ENCODE measurements around the gene TCIRG1.

Gene TCIRG1

DNA sequence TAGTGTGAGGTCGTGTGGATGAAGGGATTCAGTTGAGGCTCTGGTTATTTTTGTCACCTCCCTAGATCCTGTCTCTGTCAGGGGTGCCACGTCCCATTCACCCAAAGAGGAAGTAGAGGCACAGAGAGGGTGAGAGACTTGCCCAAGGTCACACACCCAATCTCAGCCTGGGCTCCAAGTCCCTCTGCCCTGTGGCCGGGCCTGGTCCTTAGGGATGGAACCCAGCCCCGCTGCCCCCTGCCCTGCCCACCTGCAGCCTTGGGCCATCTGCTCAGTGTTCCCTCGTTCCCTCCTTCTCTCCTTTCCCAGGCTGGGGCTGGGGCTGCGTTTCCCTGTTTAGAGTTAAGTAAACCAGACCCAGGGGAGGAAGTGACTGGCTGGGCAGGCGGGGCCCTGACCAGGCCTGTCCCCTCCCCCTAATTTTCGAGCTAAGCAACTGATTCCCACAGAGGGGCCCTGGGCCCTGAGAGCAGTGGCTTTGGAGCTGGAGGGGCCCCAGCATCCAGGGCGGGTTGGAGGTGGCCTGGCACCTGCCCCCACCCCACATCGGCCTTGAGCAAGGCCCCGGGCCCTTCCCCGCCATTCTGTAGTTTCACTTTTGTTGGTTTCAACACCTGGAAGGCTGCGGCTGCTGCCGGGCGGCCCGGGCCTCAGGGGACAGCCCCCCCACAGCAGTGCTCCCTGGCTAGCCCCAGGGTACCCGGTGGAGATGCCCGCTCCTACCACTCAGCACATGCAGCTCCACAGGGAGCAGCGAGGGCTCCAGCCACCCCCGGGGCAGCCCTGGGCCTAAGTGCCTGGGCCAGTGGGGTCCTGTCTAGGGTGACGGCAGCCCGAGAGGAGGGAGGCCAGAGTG lies 1.5 kb downstream of the TCIRG1 start:
- FAIRE-seq: no peak

DNA sequence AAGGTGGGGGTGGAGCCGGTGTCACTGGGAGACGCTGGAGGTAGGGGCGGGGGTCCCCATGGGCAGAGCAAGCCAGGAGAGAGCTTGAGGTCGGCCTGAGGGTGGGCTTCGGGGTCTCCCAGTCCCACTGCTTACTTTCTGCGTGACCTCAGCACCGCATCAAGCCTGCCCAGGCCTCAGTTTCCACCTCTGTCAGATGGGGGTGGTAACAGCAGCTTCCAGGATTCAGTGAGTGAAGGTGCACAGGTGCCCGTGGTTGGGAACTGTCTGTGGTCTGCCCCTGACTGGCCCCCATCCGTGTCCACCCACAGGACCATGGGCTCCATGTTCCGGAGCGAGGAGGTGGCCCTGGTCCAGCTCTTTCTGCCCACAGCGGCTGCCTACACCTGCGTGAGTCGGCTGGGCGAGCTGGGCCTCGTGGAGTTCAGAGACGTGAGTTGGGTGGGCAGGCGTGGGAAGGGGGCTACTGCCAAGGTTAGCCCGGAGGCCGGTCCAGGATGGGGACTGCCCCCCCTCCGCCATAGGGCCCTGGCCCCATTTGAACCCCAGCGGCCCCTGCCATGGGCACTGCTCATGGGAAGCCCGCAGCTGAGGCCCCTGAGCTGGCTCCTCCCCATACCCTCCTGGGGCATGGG lies 2.2 kb downstream of the TCIRG1 start:
- FAIRE-seq: no peak

DNA sequence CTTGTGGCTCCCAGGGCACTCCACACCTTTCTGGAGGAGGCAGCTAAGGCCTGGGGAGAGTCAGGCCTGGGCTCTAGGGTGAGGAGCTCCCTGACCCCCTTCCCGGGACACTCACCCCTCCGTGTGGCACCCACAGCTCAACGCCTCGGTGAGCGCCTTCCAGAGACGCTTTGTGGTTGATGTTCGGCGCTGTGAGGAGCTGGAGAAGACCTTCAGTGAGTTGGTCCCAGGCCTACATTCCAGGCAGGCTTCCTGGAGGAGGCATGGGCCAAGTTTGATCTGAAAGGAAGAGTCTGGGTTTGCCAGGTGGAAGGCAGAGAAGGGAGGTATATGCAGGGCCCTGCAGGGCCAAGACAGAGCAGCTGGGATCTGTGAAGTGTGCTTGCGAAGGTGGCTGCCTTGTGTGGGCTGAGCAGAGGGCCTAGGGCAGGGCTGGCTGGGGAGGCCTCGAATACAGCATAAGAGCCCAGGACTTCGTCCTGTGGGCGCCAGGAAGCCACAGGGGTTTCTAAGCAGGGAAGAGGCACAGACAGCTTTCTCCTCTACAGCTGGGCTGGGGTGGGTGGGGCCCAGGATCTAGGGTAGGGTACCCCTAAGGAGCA lies 2.9 kb downstream of the TCIRG1 start:
- FAIRE-seq: no peak

DNA sequence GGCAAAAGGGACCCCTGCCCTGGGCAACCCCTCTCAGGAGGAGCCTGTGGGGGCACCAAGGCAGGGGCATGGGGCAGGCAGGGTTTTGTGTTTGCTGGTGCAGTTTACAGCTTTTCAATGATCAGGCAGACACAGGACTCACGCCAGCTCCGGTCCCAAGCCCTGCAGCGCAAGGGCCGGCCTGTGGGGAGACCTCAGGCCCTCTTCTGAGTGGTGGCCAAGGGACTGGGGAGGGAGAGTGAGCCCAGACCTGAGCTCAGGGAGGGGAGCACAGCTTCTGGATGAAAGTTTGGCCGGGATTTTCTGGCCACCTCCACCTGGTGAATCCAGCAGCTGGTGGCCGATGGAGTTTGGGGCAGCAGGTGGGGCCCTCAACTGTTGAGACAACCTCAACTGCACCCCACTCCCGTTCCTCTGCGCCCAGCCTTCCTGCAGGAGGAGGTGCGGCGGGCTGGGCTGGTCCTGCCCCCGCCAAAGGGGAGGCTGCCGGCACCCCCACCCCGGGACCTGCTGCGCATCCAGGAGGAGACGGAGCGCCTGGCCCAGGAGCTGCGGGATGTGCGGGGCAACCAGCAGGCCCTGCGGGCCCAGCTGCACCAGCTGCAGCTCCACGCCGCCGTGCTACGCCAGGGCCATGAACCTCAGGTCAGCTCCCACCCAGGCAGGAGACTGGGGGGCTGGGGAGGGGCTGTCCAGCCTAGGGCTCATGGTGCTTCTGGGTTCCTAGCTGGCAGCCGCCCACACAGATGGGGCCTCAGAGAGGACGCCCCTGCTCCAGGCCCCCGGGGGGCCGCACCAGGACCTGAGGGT lies 3.6 kb downstream of the TCIRG1 start:
- no peak for FAIRE-seq

DNA sequence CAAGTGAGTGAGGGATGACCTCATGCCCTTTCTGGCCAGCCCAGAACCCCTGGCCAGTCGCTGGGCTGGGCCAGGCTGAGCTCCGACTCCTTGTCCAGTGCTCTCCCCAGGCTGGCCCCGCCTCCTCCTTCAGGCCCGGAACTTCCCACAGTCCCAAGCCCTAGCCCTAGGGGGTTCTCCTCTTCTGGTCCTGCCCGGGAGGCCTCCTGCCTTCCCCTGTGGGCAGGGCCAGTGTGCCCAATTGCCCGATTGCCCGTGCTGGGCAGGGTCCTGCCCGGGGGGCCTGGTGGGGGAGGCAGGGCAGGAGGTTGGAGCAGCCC lies 4.2 kb downstream of the TCIRG1 start:
- FAIRE-seq: no peak

DNA sequence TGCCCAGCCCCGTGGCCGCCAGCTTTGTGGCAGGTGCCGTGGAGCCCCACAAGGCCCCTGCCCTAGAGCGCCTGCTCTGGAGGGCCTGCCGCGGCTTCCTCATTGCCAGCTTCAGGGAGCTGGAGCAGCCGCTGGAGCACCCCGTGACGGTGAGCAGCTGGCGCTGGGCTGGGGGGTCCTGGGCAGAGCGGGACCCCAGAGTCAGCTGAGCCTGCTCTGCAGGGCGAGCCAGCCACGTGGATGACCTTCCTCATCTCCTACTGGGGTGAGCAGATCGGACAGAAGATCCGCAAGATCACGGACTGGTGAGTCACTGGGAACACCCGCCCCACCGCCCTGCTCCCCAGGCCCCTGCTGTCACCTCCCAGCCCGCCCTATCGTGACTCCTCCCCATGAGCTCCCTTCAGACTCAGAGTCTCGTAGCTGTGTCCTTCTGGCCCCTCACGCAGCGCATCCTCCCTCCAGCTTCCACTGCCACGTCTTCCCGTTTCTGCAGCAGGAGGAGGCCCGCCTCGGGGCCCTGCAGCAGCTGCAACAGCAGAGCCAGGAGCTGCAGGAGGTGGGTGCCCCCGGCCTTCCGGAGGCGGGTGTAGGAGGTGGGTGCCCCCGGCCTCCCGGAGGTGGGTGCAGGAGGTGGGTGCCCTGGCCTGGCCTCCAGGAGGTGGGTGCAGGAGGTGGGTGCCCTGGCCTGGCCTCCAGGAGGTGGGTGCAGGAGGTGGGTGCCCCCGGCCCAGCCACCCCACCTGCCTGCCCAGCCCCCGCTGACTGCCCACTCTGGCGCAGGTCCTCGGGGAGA lies 4.7 kb downstream of the TCIRG1 start:
- no peak for FAIRE-seq

DNA sequence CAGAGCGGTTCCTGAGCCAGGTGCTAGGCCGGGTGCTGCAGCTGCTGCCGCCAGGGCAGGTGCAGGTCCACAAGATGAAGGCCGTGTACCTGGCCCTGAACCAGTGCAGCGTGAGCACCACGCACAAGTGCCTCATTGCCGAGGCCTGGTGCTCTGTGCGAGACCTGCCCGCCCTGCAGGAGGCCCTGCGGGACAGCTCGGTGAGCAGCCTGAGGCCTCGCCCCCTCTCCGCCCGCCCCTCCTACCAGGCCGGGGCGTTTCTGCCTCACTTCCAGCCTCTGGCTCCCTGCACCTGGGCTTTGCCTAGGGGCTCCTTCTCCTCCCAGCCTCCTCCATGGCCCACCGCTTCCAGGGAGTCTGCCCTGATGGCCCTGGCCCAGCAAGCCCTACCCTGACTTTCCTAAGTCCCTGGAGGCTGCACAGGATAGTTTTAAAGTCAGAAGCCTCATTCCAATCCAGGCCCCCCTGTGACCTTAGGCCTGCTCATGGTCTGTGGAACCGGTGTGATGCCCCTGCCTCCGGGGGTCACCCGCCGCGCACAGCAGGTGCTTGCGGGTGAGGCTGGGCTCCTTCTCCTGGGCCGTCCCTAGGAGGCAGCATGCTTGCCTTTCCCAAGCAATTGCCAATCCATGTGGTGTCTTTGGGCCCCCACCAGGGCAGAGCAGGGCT lies 5.5 kb downstream of the TCIRG1 start:
- FAIRE-seq: no peak

DNA sequence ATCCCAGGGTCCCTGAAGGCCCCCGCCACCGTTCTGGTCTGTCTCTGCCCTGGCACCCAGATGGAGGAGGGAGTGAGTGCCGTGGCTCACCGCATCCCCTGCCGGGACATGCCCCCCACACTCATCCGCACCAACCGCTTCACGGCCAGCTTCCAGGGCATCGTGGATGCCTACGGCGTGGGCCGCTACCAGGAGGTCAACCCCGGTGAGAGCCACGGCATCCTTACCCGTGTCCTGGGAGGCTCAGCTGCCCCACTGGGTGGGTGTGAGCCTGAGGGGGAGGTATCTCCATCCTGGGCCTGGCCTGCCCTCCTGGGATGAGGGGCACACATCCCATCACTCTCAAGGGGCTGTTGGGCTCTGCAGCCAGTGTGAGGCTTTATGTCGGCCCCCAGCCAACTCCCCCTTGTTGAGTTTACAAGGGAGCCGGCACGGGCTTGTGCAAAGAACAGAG lies 6.1 kb downstream of the TCIRG1 start:
- FAIRE-seq: no peak

DNA sequence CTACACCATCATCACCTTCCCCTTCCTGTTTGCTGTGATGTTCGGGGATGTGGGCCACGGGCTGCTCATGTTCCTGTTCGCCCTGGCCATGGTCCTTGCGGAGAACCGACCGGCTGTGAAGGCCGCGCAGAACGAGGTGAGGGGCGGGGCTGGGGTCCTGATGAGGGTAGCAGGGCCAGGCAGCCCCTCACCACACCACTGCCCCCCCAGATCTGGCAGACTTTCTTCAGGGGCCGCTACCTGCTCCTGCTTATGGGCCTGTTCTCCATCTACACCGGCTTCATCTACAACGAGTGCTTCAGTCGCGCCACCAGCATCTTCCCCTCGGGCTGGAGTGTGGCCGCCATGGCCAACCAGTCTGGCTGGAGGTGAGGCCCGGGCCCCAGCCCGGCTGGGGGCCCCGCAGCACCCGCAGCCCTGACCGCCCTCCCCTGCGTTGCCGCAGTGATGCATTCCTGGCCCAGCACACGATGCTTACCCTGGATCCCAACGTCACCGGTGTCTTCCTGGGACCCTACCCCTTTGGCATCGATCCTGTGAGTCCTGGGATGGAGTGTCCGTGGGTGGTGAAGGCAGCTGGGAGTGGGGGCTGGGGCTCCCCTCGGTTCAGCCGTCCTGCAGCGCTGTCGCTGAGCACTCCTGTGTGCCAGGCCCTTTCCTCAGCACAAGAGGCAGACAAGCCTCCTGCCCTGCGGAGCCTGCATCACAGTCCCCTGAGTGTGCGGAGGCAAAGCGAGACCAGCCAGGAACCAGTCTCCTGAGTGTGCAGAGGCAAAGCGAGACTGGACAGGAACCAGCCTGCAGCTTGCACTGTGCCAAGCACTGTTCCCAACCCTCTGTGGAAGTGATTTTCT lies 8.8 kb downstream of the TCIRG1 start:
- FAIRE-seq: no peak

DNA sequence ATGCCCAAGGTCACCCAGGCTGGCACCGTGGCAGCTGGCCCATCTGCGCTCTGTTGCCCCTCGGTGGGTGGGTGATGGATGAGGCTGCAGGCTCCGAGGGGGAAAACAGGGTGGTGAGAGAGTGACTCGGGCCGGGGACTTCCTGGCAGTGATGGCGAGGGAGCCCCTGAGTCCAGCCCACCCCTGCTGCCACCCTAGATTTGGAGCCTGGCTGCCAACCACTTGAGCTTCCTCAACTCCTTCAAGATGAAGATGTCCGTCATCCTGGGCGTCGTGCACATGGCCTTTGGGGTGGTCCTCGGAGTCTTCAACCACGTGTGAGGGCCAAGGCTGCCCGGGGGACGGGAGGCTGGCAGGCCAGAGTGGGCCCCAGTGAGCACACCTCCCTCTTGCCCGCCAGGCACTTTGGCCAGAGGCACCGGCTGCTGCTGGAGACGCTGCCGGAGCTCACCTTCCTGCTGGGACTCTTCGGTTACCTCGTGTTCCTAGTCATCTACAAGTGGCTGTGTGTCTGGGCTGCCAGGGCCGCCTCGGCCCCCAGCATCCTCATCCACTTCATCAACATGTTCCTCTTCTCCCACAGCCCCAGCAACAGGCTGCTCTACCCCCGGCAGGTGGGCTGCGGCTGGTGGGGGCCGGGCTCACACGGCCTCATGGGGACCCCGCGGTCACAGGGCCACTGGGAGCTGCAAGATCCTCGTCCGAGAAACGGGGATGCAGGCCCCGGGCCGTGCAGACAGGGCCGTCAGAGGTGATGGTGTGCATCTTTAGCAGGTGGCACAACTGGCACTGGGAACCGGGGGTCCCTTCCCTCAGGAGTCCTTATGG lies 10.1 kb downstream of the TCIRG1 start:
- no peak for FAIRE-seq

DNA sequence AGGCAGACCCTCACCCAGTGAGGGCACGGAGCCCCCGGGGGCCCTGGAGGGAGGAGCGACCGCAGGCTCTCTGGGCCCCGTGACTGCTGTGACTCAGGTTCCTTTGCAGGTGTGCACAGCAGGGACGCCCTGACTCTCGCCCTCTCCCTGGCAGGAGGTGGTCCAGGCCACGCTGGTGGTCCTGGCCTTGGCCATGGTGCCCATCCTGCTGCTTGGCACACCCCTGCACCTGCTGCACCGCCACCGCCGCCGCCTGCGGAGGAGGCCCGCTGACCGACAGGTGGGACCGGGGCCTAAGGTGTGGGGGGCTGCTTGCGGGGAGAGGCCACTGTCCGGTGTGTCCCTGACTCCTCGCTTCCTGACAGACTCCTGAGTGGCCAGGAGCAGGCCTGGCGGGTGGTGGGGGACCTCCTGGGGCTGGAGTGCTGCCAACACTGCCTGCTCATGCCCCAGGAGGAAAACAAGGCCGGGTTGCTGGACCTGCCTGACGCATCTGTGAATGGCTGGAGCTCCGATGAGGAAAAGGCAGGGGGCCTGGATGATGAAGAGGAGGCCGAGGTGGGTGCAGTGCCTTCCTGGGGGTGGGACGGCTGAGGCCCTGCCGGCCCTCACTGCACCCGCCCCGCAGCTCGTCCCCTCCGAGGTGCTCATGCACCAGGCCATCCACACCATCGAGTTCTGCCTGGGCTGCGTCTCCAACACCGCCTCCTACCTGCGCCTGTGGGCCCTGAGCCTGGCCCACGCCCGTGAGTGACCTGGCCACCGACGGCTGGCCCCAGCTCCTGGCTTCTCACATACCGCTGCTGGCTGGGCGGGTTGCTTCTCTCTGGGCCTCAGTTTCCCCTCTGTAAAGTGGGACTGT lies 10.9 kb downstream of the TCIRG1 start:
- FAIRE-seq: no peak

DNA sequence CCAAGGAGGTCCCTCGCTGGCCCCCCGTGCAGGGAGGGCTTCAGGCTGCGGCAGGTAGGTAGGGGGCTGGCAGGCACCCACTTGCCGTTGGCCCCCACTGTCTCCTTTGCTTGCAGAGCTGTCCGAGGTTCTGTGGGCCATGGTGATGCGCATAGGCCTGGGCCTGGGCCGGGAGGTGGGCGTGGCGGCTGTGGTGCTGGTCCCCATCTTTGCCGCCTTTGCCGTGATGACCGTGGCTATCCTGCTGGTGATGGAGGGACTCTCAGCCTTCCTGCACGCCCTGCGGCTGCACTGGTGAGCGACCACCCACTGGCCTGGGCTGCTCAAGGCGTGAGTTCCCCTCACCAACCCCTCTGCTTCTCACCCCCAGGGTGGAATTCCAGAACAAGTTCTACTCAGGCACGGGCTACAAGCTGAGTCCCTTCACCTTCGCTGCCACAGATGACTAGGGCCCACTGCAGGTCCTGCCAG lies 11.6 kb downstream of the TCIRG1 start:
- no peak for FAIRE-seq

DNA sequence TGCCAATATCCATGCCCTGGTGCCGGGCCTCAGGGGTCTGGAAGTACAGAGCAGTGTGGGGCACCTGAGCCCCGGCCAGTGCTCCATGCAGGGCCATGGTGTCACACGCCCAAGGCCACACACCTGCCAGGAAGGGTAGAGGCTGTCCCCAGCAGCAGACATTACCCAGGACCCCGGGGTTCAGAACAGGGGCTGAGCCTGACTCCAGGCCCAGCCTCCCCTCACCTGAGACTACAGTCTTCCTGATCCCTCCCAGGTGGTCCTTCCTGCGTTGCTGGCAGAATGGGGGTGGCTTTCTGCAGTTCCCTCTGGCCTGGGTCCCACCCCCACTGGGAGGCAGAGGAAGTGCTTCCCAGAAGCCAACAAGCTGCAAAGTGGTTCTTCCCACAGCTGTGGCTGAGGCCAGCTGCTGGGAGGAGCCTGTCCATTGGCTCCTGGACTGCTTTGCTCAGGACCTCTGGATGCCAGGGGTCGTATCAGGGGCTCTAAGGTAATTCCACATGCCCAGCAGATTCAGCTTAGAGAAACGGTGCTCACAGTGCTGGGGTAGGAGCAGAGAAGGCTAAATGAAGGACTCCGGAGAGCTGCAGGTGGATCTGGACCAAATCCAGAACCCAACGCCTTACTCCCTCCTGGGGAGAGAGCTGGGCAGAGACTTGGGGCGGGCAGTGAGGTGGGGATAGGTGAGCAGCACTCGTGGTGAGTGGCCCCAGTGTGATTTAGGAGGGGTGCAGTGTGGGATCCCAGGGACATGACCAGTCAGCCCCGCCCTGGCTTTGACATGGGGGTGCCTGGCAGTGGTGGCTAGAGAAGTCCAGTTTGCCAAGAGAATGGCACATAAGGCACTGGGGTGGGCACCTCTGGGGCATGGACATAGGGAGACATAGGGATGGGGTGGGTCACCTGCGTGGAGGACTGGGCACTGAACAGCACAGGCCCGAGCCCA lies 12.6 kb downstream of the TCIRG1 start:
- FAIRE-seq: no peak

DNA sequence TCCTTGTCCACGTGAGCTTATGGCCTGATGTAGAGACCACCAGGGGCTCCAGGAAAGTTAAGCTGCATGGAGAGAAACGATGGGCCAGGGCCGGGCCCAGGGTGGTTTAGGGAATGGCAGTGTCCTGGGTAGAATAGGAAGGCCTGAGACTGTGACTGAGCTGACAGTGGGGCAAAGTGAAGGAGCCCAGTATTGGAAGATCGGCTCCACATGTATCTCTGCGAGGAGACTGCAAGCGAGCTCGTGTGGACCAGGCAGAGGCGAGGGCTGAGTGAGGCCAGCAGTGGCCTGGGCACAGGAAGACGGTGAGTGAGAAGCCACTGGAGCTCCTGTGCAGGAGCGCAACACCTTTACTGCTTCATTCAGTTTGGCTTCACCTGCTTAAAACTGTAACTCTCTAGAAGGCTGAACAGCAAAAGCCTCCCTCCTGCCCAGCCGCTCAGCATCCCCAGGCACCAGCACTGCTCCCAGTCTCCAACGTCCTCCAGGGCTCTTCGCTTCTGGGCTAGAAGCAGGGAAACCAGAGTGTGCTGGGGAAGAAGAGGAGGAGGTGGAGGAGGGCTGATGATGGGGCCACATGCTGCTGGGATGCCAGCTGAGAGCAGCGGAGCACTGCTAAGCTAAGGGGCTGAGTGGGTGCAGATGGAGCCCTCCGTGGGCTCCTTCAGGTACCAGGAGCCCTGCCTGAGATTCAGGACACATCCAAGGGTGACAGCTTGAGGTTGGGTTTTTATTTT lies 13.5 kb downstream of the TCIRG1 start:
- no peak for FAIRE-seq

DNA sequence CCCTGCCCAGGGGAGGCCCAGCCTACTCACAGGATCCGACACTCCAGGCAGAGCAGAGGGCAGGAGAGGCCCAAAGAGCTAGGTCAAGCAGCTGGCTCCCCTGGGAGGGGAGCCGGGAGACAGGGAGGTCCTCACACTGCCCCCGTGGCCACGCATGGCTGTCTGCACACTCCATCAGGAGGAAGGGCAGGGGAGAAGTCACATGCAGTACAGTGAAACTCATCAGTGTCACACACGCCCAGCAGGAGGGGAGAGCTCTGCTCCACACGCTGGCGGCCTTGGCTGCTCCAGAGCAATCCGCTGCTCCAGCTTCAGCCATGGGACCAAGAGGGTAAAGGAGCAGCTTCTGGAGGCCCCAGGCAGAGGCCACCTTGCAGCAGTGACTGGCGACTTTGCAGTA lies 14.3 kb downstream of the TCIRG1 start:
- FAIRE-seq: no peak

DNA sequence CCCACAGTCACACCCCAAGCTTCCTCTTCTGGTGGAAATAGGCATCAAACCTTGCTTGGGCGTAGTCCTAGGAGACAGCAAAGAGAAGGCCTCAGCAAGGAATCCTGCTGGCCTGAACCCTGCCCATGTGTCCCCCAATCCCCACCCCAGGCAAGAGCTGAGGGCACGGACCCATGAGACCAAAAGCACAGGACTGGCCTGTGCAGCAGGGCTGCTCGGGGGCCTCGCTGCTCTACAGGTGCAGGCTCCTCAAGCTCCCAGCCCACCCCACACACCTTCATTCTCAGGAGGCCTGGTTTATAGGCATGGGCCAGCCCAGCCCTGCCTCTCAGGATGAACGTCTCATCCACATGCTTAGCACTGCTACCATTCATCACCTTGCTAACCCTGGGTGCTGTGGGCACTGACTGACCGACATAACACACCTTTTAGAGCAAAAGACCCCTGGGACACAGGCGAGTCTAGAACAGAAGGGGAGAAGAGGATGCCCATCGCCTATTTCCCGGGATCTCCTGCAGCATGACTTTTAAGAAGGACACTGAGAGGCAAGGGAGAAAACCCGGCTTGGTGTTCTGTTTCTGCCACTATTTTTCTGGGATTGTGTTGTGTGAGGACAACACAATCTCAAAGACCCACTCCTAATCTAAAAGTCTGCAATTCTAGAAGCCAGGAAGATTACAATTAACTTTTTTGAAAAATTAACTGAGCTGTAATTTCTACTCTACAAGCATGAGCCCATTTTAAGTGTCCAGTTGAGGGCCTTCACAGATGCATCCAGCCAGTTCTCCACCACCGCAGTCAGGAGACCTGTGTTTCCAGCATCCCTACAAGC lies 15.4 kb downstream of the TCIRG1 start:
- no peak for FAIRE-seq
